Measurements from ENCODE around the gene DYNLT4. TPM values are rescaled to one million over a fixed set of nuclear protein-coding genes. Genes with fewer than 3 reads are reported as not detected.

The DYNLT4 gene
- total and polyA plus RNA-seq, 2 donors (not counting 3 experiments of a cell fraction or from before 2014, with no cell fraction given) = 0.46 to 0.62 TPM

- Histone ChIP-seq H3K27ac (ENCODE audit: insufficient read depth, low read depth, low read length) (peak overlapping the region; percentile 100), H3K9ac (replicated peaks; ENCODE audit: extremely low read depth, insufficient read depth, low read length) (peak overlapping the region; percentile 99), H3K9me1 (replicated peaks; ENCODE audit: control insufficient read depth, extremely low read depth, insufficient read depth, low read length) (no peaks in the 10 kb centered on the region), H3K4me1 (ENCODE audit: control insufficient read depth, extremely low read depth, insufficient read depth, low read length) (peaks cover 71% of the 10 kb centered on the region), H3K27me3 (ENCODE audit: control insufficient read depth in 2 of 2, insufficient read depth in 2 of 2, low read length in 2 of 2) (no peaks in the 10 kb centered on the region), H2AFZ (ENCODE audit: low read depth, low read length) (no peak overlapping the region), H3K4me2 (ENCODE audit: insufficient read depth, low read length) (peak overlapping the region; percentile 71), H3K79me2 (ENCODE audit: control insufficient read depth, insufficient read depth, low read length) (peaks cover 53% of the 10 kb centered on the region), H3K9me3 (replicated peaks; ENCODE audit: control insufficient read depth, insufficient read depth, low read length) (no peaks in the 10 kb centered on the region), H4K20me1 (replicated peaks; ENCODE audit: control insufficient read depth, extremely low read depth, insufficient read depth, low read length) (no peaks in the 10 kb centered on the region), H3K36me3 (ENCODE audit: control insufficient read depth in 2 of 2, extremely low read depth in 1 of 2, insufficient read depth in 2 of 2, low read length in 2 of 2) (peaks cover 4 to 32% of the 10 kb centered on the region in 2 experiments), H3K4me3 (replicated peaks in 1 of 3; ENCODE audit: insufficient read depth in 1 of 3, low read depth in 1 of 3, low read length in 3 of 3) (peak overlapping the region in 2 of 3 experiments; percentile 6 to 25)
- ChIA-PET POLR2A (interaction anchor here (0.6 to 4.3 kb wide), 6 partner anchors 7 to 203 kb away, joined by 3 to 97 read pairs (median 8); partner anchors contain the start of genes PLK3 and RPS8), CTCF (interaction anchor here (0.7 to 3.0 kb wide), 8 partner anchors 8 to 207 kb away, joined by 3 to 50 read pairs (median 6); partner anchors contain the start of genes HECTD3, PLK3, RNU5D-1 and UROD)
- dilution Hi-C loops (cut with MboI; ENCODE audit: extremely low pct_ligation_motif_present, low sequenced_read_pairs) (no loop called here), intact Hi-C loops (cut with micrococcal nuclease) (loop anchor here (1.0 to 10.0 kb wide), 3 partner anchors 12 to 877 kb away; partner anchors contain the start of genes GPBP1L1, RNU5D-1 and TMEM69)
- TF ChIP-seq POLR2A (IDR thresholded peaks at IDR 0.05; ENCODE audit: low read depth, low read length) = peak; percentile 75
- peak; percentile 86 for TF ChIP-seq MYC (IDR thresholded peaks at IDR 0.05; ENCODE audit: low read depth, low read length)
- TF ChIP-seq EZH2 (IDR thresholded peaks at IDR 0.05; ENCODE audit: borderline replicate concordance, low read depth, low read length, severe bottlenecking) = no peak
- peak; percentile 68 for TF ChIP-seq JUN (IDR thresholded peaks at IDR 0.05; ENCODE audit: borderline replicate concordance, insufficient read depth, insufficient read length, low read depth)
- TF ChIP-seq POLR2AphosphoS5 (IDR thresholded peaks at IDR 0.05; ENCODE audit: insufficient read depth, low read depth, low read length) = peak; percentile 98
- TF ChIP-seq FOS (IDR thresholded peaks at IDR 0.05; ENCODE audit: borderline replicate concordance, insufficient read depth, low read length) = peak; percentile 79
- no peak for TF ChIP-seq CTCF (IDR thresholded peaks at IDR 0.05; ENCODE audit: extremely low read depth in 1 of 2, insufficient read depth in 1 of 2, low read depth in 1 of 2, low read length in 2 of 2)
- peak; percentile 92 for TF ChIP-seq MAX (IDR thresholded peaks at IDR 0.05; ENCODE audit: insufficient read depth, insufficient read length)
- TF ChIP-seq GATA2 (IDR thresholded peaks at IDR 0.05; ENCODE audit: insufficient read depth, insufficient read length, low read depth, low read length) = peak; percentile 73
- peak; percentile 100 for DNase-seq (ENCODE audit: low read depth, low spot score)
- peak; percentile 100 for FAIRE-seq
- no TSS peak for BruUV-seq (replicated peaks)
Measured at GRCh38 chr1:44807364-44808062, 362 bp upstream of the DYNLT4 start.
